Subcutaneous preadipocyte (primary cell): ENCODE measurements around the gene NDOR1. TPM values are rescaled to one million over a fixed set of nuclear protein-coding genes. Genes with fewer than 3 reads are reported as not detected.

Experiments used
- total RNA-seq: library from RNA; depleted of rRNA; stranded (reverse); fragments of >200 nt; gene quantifications from 2 replicates; pipeline ENCODE4 v1.2.3, GENCODE V29; 2012

NDOR1 gene
- 6.2 and 8.4 TPM in 2 replicates for total RNA-seq

GRCh38 chr9:137205126-137206069 lies at the start of gene NDOR1, which contains the start of gene TMEM203:
Gene NDOR1 (plus strand): TSS chr9:137205700. CDS start chr9:137205778, 78 bp downstream.
Gene TMEM203 (minus strand): TSS chr9:137205648. CDS start chr9:137205414, 234 bp downstream.

GRCh38 chr9:137169896-137170358 lies 35.6 kb upstream of the NDOR1 start, which contains the start of gene LRRC26:
Gene LRRC26 (minus strand): TSS chr9:137170051. CDS start chr9:137169943, 108 bp downstream.

GRCh38 chr9:137188490-137189296 lies 16.8 kb upstream of the NDOR1 start, which contains the start of the genes ANAPC2 and SSNA1:
Gene ANAPC2 (minus strand): TSS chr9:137188560. CDS start chr9:137188532, 28 bp downstream.
Gene SSNA1 (plus strand): TSS chr9:137188676. CDS start chr9:137188727, 51 bp downstream.

GRCh38 chr9:137200311-137201204 lies 4.9 kb upstream of the NDOR1 start, which contains the start of gene TPRN:
Gene TPRN (minus strand): TSS chr9:137200741. CDS start chr9:137200711, 30 bp downstream.

GRCh38 chr9:137222190-137223077 lies 16.9 kb downstream of the NDOR1 start, which contains the start of gene RNF208:
Gene RNF208 (minus strand): TSS chr9:137222240. CDS start chr9:137221212, 1,028 bp downstream.

GRCh38 chr9:137224830-137225694 lies 19.6 kb downstream of the NDOR1 start, which contains the start of gene CYSRT1:
Gene CYSRT1 (plus strand): TSS chr9:137225174. CDS start chr9:137225622, 448 bp downstream.

GRCh38 chr9:137227054-137227852 lies 21.8 kb downstream of the NDOR1 start, which contains the start of gene RNF224:
Gene RNF224 (plus strand): TSS chr9:137227502. CDS start chr9:137228336, 834 bp downstream.

GRCh38 chr9:137230705-137231371 lies 25.3 kb downstream of the NDOR1 start, which contains the start of gene SLC34A3:
Gene SLC34A3 (plus strand): TSS chr9:137230901. CDS start chr9:137231703, 802 bp downstream.

GRCh38 chr9:137240841-137241489 lies 35.5 kb downstream of the NDOR1 start, which contains the start of gene TUBB4B:
Gene TUBB4B (plus strand): TSS chr9:137241287. CDS start chr9:137241361, 74 bp downstream.

GRCh38 chr9:137251194-137251461 lies 45.6 kb downstream of the NDOR1 start, which contains the start of gene STPG3:
Gene STPG3 (plus strand): TSS chr9:137251286. CDS start chr9:137251287, 1 bp downstream.

GRCh38 chr9:137254624-137255447 lies 49.3 kb downstream of the NDOR1 start, which contains the start of gene NELFB:
Gene NELFB (plus strand): TSS chr9:137255327.

